ENCODE measurements around the gene SLC9C2. TPM values are rescaled to one million over a fixed set of nuclear protein-coding genes. Genes with fewer than 3 reads are reported as not detected.
"Not testable (repeated sequence)": the region's sequence is repeated elsewhere in the genome, so short reads cannot be mapped to it uniquely, and the experiment has no call there.

SLC9C2 gene
- polyA plus RNA-seq, 1 donor from 2014 or later: 0.31 TPM

DNA sequence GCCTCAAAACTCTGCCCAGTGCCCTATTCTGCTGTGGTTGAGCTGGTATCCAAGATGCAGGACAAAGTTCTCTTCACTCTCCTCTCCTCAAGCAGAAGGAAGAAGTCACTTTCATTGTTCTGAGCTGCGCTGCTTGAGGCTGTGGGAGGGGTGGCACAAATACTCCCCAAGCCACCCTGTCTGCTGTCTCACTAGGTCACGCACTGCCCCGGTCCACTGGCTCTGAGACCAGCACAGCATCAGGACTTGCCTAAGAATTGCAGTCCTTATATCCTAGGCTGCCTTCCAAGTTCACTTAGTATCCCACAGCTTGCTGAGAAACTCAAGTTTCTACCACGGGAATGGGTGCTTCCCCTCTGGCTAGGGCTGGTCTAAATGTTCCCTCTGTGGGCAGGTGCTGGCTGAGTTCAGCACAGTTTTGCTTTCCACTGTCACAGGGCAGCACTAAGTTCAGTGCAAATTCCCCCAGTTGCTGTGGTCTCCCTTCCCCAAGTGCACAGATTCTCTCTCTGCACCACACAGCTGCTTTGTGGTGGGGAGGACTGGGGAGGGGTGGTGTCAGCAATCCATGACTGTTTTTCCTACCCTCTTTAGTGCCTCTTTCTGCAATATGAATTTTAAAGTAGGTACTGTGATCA, 32.4 kb downstream of the SLC9C2 start:
- Histone ChIP-seq H4K20me1 (ENCODE audit: insufficient read depth) (no peaks in the 10 kb centered on the region), H2AFZ (ENCODE audit: low read depth, low read length) (no peak overlapping the region), H3F3A (ENCODE audit: insufficient read depth, low read length, poor library complexity, severe bottlenecking) (no peaks in the 10 kb centered on the region), H3K27me3 (ENCODE audit: insufficient read depth, low read depth, low read length) (no peaks in the 10 kb centered on the region), H3K4me2 (ENCODE audit: low read length) (no peak overlapping the region), H3K27ac (ENCODE audit: low read length) (no peak overlapping the region), H3K79me2 (replicated peaks; ENCODE audit: insufficient read depth, low read length) (no peaks in the 10 kb centered on the region), H3K9me2 (ENCODE audit: insufficient read depth, low read length) (no peaks in the 10 kb centered on the region), H3K4me3 (ENCODE audit: low read length) (no peak overlapping the region), H3K9me3 (ENCODE audit: low read length) (no peaks in the 10 kb centered on the region), H3K36me3 (ENCODE audit: insufficient read depth, low read length) (no peaks in the 10 kb centered on the region), H3K9ac (ENCODE audit: low read length) (no peak overlapping the region)
- no peak for TF ChIP-seq TAF1 (IDR thresholded peaks at IDR 0.05; ENCODE audit: low read depth)
- no peak for TF ChIP-seq EZH2 (IDR thresholded peaks at IDR 0.05; ENCODE audit: borderline replicate concordance, insufficient read depth, low read length, poor library complexity, severe bottlenecking)
- no peak for TF ChIP-seq POLR2AphosphoS5 (IDR thresholded peaks at IDR 0.05)
- TF ChIP-seq, protein P1, sequence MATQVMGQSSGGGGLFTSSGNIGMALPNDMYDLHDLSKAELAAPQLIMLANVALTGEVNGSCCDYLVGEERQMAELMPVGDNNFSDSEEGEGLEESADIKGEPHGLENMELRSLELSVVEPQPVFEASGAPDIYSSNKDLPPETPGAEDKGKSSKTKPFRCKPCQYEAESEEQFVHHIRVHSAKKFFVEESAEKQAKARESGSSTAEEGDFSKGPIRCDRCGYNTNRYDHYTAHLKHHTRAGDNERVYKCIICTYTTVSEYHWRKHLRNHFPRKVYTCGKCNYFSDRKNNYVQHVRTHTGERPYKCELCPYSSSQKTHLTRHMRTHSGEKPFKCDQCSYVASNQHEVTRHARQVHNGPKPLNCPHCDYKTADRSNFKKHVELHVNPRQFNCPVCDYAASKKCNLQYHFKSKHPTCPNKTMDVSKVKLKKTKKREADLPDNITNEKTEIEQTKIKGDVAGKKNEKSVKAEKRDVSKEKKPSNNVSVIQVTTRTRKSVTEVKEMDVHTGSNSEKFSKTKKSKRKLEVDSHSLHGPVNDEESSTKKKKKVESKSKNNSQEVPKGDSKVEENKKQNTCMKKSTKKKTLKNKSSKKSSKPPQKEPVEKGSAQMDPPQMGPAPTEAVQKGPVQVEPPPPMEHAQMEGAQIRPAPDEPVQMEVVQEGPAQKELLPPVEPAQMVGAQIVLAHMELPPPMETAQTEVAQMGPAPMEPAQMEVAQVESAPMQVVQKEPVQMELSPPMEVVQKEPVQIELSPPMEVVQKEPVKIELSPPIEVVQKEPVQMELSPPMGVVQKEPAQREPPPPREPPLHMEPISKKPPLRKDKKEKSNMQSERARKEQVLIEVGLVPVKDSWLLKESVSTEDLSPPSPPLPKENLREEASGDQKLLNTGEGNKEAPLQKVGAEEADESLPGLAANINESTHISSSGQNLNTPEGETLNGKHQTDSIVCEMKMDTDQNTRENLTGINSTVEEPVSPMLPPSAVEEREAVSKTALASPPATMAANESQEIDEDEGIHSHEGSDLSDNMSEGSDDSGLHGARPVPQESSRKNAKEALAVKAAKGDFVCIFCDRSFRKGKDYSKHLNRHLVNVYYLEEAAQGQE (IDR thresholded peaks at IDR 0.05; ENCODE audit: borderline replicate concordance): no peak
- no peak for TF ChIP-seq SMC3 (conservative IDR thresholded peaks at IDR 0.05; ENCODE audit: poor library complexity)
- no peak for TF ChIP-seq EP300 (conservative IDR thresholded peaks at IDR 0.05; ENCODE audit: poor library complexity, severe bottlenecking)
- TF ChIP-seq MXI1 (conservative IDR thresholded peaks at IDR 0.05; ENCODE audit: poor library complexity, severe bottlenecking): no peak
- no peak for TF ChIP-seq CTCF (IDR thresholded peaks at IDR 0.05; ENCODE audit: poor library complexity, severe bottlenecking)
- no peak for TF ChIP-seq RAD21 (conservative IDR thresholded peaks at IDR 0.05)

GRCh38 chr1:173568483-173568882, 34.4 kb downstream of the SLC9C2 start:
- Histone ChIP-seq H3K9ac (ENCODE audit: low read length) (no peak overlapping the region), H2AFZ (ENCODE audit: low read depth, low read length) (no peak overlapping the region), H3K27me3 (ENCODE audit: insufficient read depth, low read depth, low read length) (no peaks in the 10 kb centered on the region), H3K4me2 (ENCODE audit: low read length) (no peak overlapping the region), H3K9me3 (ENCODE audit: low read length) (no peaks in the 10 kb centered on the region), H4K20me1 (ENCODE audit: insufficient read depth) (no peaks in the 10 kb centered on the region), H3K9me2 (ENCODE audit: insufficient read depth, low read length) (no peaks in the 10 kb centered on the region), H3K36me3 (ENCODE audit: insufficient read depth, low read length) (no peaks in the 10 kb centered on the region), H3K27ac (ENCODE audit: low read length) (no peak overlapping the region), H3F3A (ENCODE audit: insufficient read depth, low read length, poor library complexity, severe bottlenecking) (no peaks in the 10 kb centered on the region), H3K4me3 (ENCODE audit: low read length) (no peak overlapping the region), H3K79me2 (replicated peaks; ENCODE audit: insufficient read depth, low read length) (no peaks in the 10 kb centered on the region)
- TF ChIP-seq RAD21 (conservative IDR thresholded peaks at IDR 0.05): no peak
- no peak for TF ChIP-seq EZH2 (IDR thresholded peaks at IDR 0.05; ENCODE audit: borderline replicate concordance, insufficient read depth, low read length, poor library complexity, severe bottlenecking)
- TF ChIP-seq SMC3 (conservative IDR thresholded peaks at IDR 0.05; ENCODE audit: poor library complexity): no peak
- TF ChIP-seq, protein P1 (IDR thresholded peaks at IDR 0.05; ENCODE audit: borderline replicate concordance): no peak
- TF ChIP-seq POLR2AphosphoS5 (IDR thresholded peaks at IDR 0.05): no peak
- no peak for TF ChIP-seq EP300 (conservative IDR thresholded peaks at IDR 0.05; ENCODE audit: poor library complexity, severe bottlenecking)
- TF ChIP-seq CTCF (IDR thresholded peaks at IDR 0.05; ENCODE audit: poor library complexity, severe bottlenecking): no peak

- H3K27ac ChIP-seq (ENCODE audit: low read length); H3K9me3 ChIP-seq (ENCODE audit: low read length); H3K4me2 ChIP-seq (ENCODE audit: low read length); H3K9ac ChIP-seq (ENCODE audit: low read length); H3F3A ChIP-seq (ENCODE audit: insufficient read depth, low read length, poor library complexity, severe bottlenecking); H3K79me2 ChIP-seq (replicated peaks; ENCODE audit: insufficient read depth, low read length); H2AFZ ChIP-seq (ENCODE audit: low read depth, low read length); H3K36me3 ChIP-seq (ENCODE audit: insufficient read depth, low read length); H3K4me3 ChIP-seq (ENCODE audit: low read length); H4K20me1 ChIP-seq (ENCODE audit: insufficient read depth); H3K27me3 ChIP-seq (ENCODE audit: insufficient read depth, low read depth, low read length); H3K9me2 ChIP-seq (ENCODE audit: insufficient read depth, low read length): not testable (repeated sequence)
Observed at GRCh38 chr1:173563846-173564245, 39.0 kb downstream of the SLC9C2 start.

All from neural cell (in vitro differentiated cells).